Type B pancreatic cell (in vitro differentiated cells): ENCODE measurements around the gene C4orf50. TPM values are rescaled to one million over a fixed set of nuclear protein-coding genes. Genes with fewer than 3 reads are reported as not detected.

ENCODE experiments used
- DNase-seq: peaks from one replicate; pipeline ENCODE4 v3.0.0; 2021; ENCODE audit warnings: mixed read lengths; ENCODE audit not compliant: unreplicated experiment; ENCODE audit errors: extremely low spot score
- H3K27ac Mint-ChIP-seq: 2 replicates; pipeline ENCODE4 v1.8.0; 2021; ENCODE audit warnings: mild to moderate bottlenecking, mixed read lengths
- H3K27me3 Mint-ChIP-seq: 2 replicates; pipeline ENCODE4 v1.8.0; 2021; ENCODE audit warnings: mixed read lengths
- H3K36me3 Mint-ChIP-seq: 2 replicates; pipeline ENCODE4 v1.8.0; 2021; ENCODE audit warnings: mixed read lengths
- H3K4me1 Mint-ChIP-seq: one replicate; pipeline ENCODE4 v1.8.0; 2021; ENCODE audit warnings: mixed read lengths; ENCODE audit not compliant: unreplicated experiment
- H3K4me3 Mint-ChIP-seq: 2 replicates; pipeline ENCODE4 v1.8.0; 2021; ENCODE audit warnings: mild to moderate bottlenecking, mixed read lengths
- H3K9me3 Mint-ChIP-seq: 2 replicates; pipeline ENCODE4 v1.8.0; 2021; ENCODE audit warnings: mixed read lengths
- CTCF ChIP-seq: fragments of 200-600 bp; sonication (generic); conservative IDR thresholded peaks from 2 replicates; pipeline ENCODE4 v1.5.0; 2021; ENCODE audit warnings: antibody characterized with exemption, mild to moderate bottlenecking
- total RNA-seq: library from RNA; stranded (reverse); gene quantifications from 2 replicates; pipeline ENCODE4 v1.2.1, GENCODE V29; 2021; ENCODE audit warnings: low replicate concordance

Gene C4orf50
- total RNA-seq, 1 donor from 2014 or later = 0.19 TPM

GRCh38 chr4:5894266-5894665, 124.0 kb downstream of the C4orf50 start:
- peaks cover 4% of the 10 kb centered on the region for H3K4me1 Mint-ChIP-seq
- no peaks in the 10 kb centered on the region for H3K36me3 Mint-ChIP-seq
- no peak overlapping the region for H3K4me3 Mint-ChIP-seq
- H3K27ac Mint-ChIP-seq = no peak overlapping the region
- DNase-seq = no peak
- peaks cover 5% of the 10 kb centered on the region for H3K9me3 Mint-ChIP-seq
- H3K27me3 Mint-ChIP-seq = peaks cover 91% of the 10 kb centered on the region
- TF ChIP-seq CTCF = no peak

- H3K36me3 Mint-ChIP-seq = no peaks in the 10 kb centered on the region
- H3K27me3 Mint-ChIP-seq = peaks cover 90% of the 10 kb centered on the region
- H3K9me3 Mint-ChIP-seq = peaks cover 5% of the 10 kb centered on the region
- DNase-seq = no peak
- H3K4me1 Mint-ChIP-seq = peaks cover 4% of the 10 kb centered on the region
- peak overlapping the region; percentile 80 for H3K4me3 Mint-ChIP-seq
- H3K27ac Mint-ChIP-seq = no peak overlapping the region
- no peak for TF ChIP-seq CTCF
Observed at GRCh38 chr4:5893591-5893990, 124.6 kb downstream of the C4orf50 start.

- no peak for DNase-seq
- H3K36me3 Mint-ChIP-seq = no peaks in the 10 kb centered on the region
- peak within 1 kb of the TSS; percentile 80 for H3K4me3 Mint-ChIP-seq
- no peak within 1 kb of the TSS for H3K27ac Mint-ChIP-seq
- TF ChIP-seq CTCF = no peak
- H3K27me3 Mint-ChIP-seq = peaks cover 86% of the 10 kb centered on the region
- peaks cover 5% of the 10 kb centered on the region for H3K9me3 Mint-ChIP-seq
- H3K4me1 Mint-ChIP-seq = peaks cover 4% of the 10 kb centered on the region
Observed at GRCh38 chr4:5893004-5893580, 125.1 kb downstream of the C4orf50 start, which contains the start of gene CRMP1. Gene CRMP1, minus strand, starts transcription at chr4:5893086. Its CDS starts 117 bp downstream, at chr4:5892969.

GRCh38 chr4:5892323-5893003, 125.8 kb downstream of the C4orf50 start:
- DNase-seq = no peak
- H3K27ac Mint-ChIP-seq = no peak overlapping the region
- peaks cover 4% of the 10 kb centered on the region for H3K4me1 Mint-ChIP-seq
- H3K9me3 Mint-ChIP-seq = peaks cover 5% of the 10 kb centered on the region
- peaks cover 79% of the 10 kb centered on the region for H3K27me3 Mint-ChIP-seq
- TF ChIP-seq CTCF = no peak
- H3K4me3 Mint-ChIP-seq = peak overlapping the region; percentile 45
- no peaks in the 10 kb centered on the region for H3K36me3 Mint-ChIP-seq

GRCh38 chr4:5891563-5892322, 126.5 kb downstream of the C4orf50 start:
- no peak overlapping the region for H3K27ac Mint-ChIP-seq
- H3K36me3 Mint-ChIP-seq = no peaks in the 10 kb centered on the region
- DNase-seq = no peak
- peak overlapping the region; percentile 80 for H3K4me3 Mint-ChIP-seq
- H3K9me3 Mint-ChIP-seq = peaks cover under 1% of the 10 kb centered on the region
- H3K27me3 Mint-ChIP-seq = peaks cover 79% of the 10 kb centered on the region
- TF ChIP-seq CTCF = no peak
- H3K4me1 Mint-ChIP-seq = peaks cover 4% of the 10 kb centered on the region
